Smooth muscle cell (in vitro differentiated cells): ENCODE results near the gene GMDS. TPM values are rescaled to one million over a fixed set of nuclear protein-coding genes. Genes with fewer than 3 reads are reported as not detected.
A peak's percentile ranks its signal among the peaks of the same experiment; 100 is the strongest.

Source experiments
- DNase-seq: peaks from one replicate; lab custom pipeline; 2025; ENCODE audit not compliant: unreplicated experiment; lab: John Stamatoyannopoulos, UW
- H2AFZ ChIP-seq: fragments of 200-600 bp; sonication (generic); 2 replicates; pipeline ENCODE4 v1.6.0; 2016; ENCODE audit warnings: antibody characterized with exemption, low read depth, mild to moderate bottlenecking
- H3F3A ChIP-seq: fragments of 200-600 bp; sonication (generic); 2 replicates; pipeline ENCODE4 v1.6.0; 2017; ENCODE audit warnings: antibody characterized with exemption, low read depth
- H3K27ac ChIP-seq: fragments of 200-600 bp; sonication (generic); 2 replicates; pipeline ENCODE4 v1.5.1; 2016; ENCODE audit warnings: low read depth, mild to moderate bottlenecking
- H3K27me3 ChIP-seq: fragments of 200-600 bp; sonication (generic); 2 replicates; pipeline ENCODE4 v1.6.1; 2016; ENCODE audit warnings: low read depth, mild to moderate bottlenecking
- H3K36me3 ChIP-seq: fragments of 200-600 bp; sonication (generic); 2 replicates; pipeline ENCODE4 v1.5.1; 2016; ENCODE audit warnings: low read depth
- H3K4me1 ChIP-seq: fragments of 200-600 bp; sonication (generic); 2 replicates; pipeline ENCODE4 v1.5.1; 2016; ENCODE audit warnings: low read depth
- H3K4me2 ChIP-seq: fragments of 200-600 bp; sonication (generic); 2 replicates; pipeline ENCODE4 v1.6.0; 2016; ENCODE audit warnings: mild to moderate bottlenecking
- H3K4me3 ChIP-seq: fragments of 200-600 bp; sonication (generic); 2 replicates; pipeline ENCODE4 v1.5.1; 2016; ENCODE audit warnings: mild to moderate bottlenecking
- H3K79me2 ChIP-seq: fragments of 200-600 bp; sonication (generic); 2 replicates; pipeline ENCODE4 v1.6.0; 2016; ENCODE audit warnings: low read depth, mild to moderate bottlenecking
- H3K9ac ChIP-seq: fragments of 200-600 bp; sonication (generic); 2 replicates; pipeline ENCODE4 v1.6.0; 2016; ENCODE audit warnings: low read depth
- H3K9me3 ChIP-seq: fragments of 200-600 bp; sonication (generic); replicated peaks from 2 replicates; pipeline ENCODE4 v1.5.1; 2016; ENCODE audit warnings: low read depth
- H4K20me1 ChIP-seq: fragments of 200-600 bp; sonication (generic); 2 replicates; pipeline ENCODE4 v1.6.0; 2016; ENCODE audit warnings: low read depth
- CTCF ChIP-seq: fragments of 200-600 bp; sonication (generic); IDR thresholded peaks from 2 replicates; pipeline ENCODE4 v1.5.1; 2017; ENCODE audit warnings: borderline replicate concordance, mild to moderate bottlenecking, antibody characterized with exemption; ENCODE audit not compliant: insufficient read depth, poor library complexity, severe bottlenecking
- WGBS: methylation state at CpG from one replicate; pipeline ENCODE4 v1.1.7; 2016; ENCODE audit warnings: low lambda C conversion rate; 5-methylcytosine and 5-hydroxymethylcytosine counted together
- polyA plus RNA-seq: library from polyadenylated mRNA; unstranded; fragments of >200 nt; fragmentation: Nextera tagmentation; extraction: Ambion mirVana; gene quantifications from 2 replicates; pipeline ENCODE4 v1.2.1, GENCODE V29; 2016
- total RNA-seq: library from RNA; depleted of rRNA; stranded (reverse); fragments of >200 nt; gene quantifications from 2 replicates; pipeline ENCODE4 v1.2.3, GENCODE V29; 2014

The GMDS gene
- total and polyA plus RNA-seq, 2 experiments from 2014 or later: 3.7 to 8.5 TPM

GRCh38 chr6:1993042-1993441, 252.4 kb downstream of the GMDS start:
- H3K9ac ChIP-seq: no peak overlapping the region
- TF ChIP-seq CTCF: no peak
- no peaks in the 10 kb centered on the region for H3K27me3 ChIP-seq
- DNase-seq: no peak
- H3K36me3 ChIP-seq: no peaks in the 10 kb centered on the region
- no peak overlapping the region for H3K4me3 ChIP-seq
- no peaks in the 10 kb centered on the region for H3K4me1 ChIP-seq
- no peaks in the 10 kb centered on the region for H3K79me2 ChIP-seq
- H2AFZ ChIP-seq: no peak overlapping the region
- WGBS: 53% methylated on average over 6 of the region's 6 CpGs
- H3K9me3 ChIP-seq: no peaks in the 10 kb centered on the region
- H3K4me2 ChIP-seq: peak overlapping the region; percentile 53
- H3K27ac ChIP-seq: peak overlapping the region; percentile 53
- H3F3A ChIP-seq: no peaks in the 10 kb centered on the region
- H4K20me1 ChIP-seq: no peaks in the 10 kb centered on the region

- no peak for DNase-seq
- Histone ChIP-seq H3K4me2 (no peak overlapping the region), H3K9me3 (no peaks in the 10 kb centered on the region), H3K79me2 (no peaks in the 10 kb centered on the region), H3K27ac (no peak overlapping the region), H3K36me3 (no peaks in the 10 kb centered on the region), H3K4me1 (no peaks in the 10 kb centered on the region), H3K9ac (no peak overlapping the region), H2AFZ (no peak overlapping the region), H4K20me1 (no peaks in the 10 kb centered on the region), H3K27me3 (no peaks in the 10 kb centered on the region), H3F3A (no peaks in the 10 kb centered on the region), H3K4me3 (no peak overlapping the region)
- TF ChIP-seq CTCF: no peak
- 93% methylated on average over 6 of the region's 6 CpGs for WGBS
Measured at GRCh38 chr6:1991332-1991878, 254.0 kb downstream of the GMDS start.

- no peak for DNase-seq
- no peak overlapping the region for H3K9ac ChIP-seq
- no peaks in the 10 kb centered on the region for H4K20me1 ChIP-seq
- no peak overlapping the region for H3K4me3 ChIP-seq
- H3K36me3 ChIP-seq: no peaks in the 10 kb centered on the region
- no peaks in the 10 kb centered on the region for H3K79me2 ChIP-seq
- H2AFZ ChIP-seq: no peak overlapping the region
- no peak overlapping the region for H3K4me2 ChIP-seq
- no peaks in the 10 kb centered on the region for H3F3A ChIP-seq
- no peaks in the 10 kb centered on the region for H3K9me3 ChIP-seq
- H3K27ac ChIP-seq: no peak overlapping the region
- H3K27me3 ChIP-seq: no peaks in the 10 kb centered on the region
- WGBS: 93% methylated on average over 3 of the region's 3 CpGs
- no peak for TF ChIP-seq CTCF
- no peaks in the 10 kb centered on the region for H3K4me1 ChIP-seq
Measured at GRCh38 chr6:1988843-1989242, 256.6 kb downstream of the GMDS start.

- Histone ChIP-seq H3K4me1 (no peaks in the 10 kb centered on the region), H3K4me2 (no peak overlapping the region), H3K9me3 (no peaks in the 10 kb centered on the region), H2AFZ (no peak overlapping the region), H3K36me3 (no peaks in the 10 kb centered on the region), H3K4me3 (no peak overlapping the region), H4K20me1 (no peaks in the 10 kb centered on the region), H3K79me2 (no peaks in the 10 kb centered on the region), H3K27me3 (no peaks in the 10 kb centered on the region), H3F3A (no peaks in the 10 kb centered on the region), H3K27ac (no peak overlapping the region), H3K9ac (no peak overlapping the region)
- 71% methylated on average over 2 of the region's 2 CpGs for WGBS
- no peak for TF ChIP-seq CTCF
- DNase-seq: no peak
Measured at GRCh38 chr6:1987640-1988039, 257.8 kb downstream of the GMDS start.
